Mammary epithelial cell (primary cell): ENCODE results near the gene PPY.

ENCODE experiments used
- EZH2 ChIP-seq: IDR thresholded peaks from 2 replicates; pipeline ENCODE4 v1.6.1; 2012; ENCODE audit warnings: low read length, inconsistent platforms, borderline replicate concordance
- TF ChIP-seq, protein P1 (sequence below), 2 donors: IDR thresholded peaks in 1 of 2; conservative IDR thresholded peaks in 1 of 2; 2 replicates each; pipeline ENCODE4 v1.5.1; 2011 to 2012; ENCODE audit warnings: inconsistent platforms in 2 of 2, low read length in 2 of 2, mild to moderate bottlenecking in 2 of 2, control low read depth in 1 of 2, low read depth in 1 of 2; ENCODE audit not compliant: insufficient read depth in 1 of 2; ENCODE audit errors: extremely low read depth in 1 of 2

- TF ChIP-seq, protein P1, sequence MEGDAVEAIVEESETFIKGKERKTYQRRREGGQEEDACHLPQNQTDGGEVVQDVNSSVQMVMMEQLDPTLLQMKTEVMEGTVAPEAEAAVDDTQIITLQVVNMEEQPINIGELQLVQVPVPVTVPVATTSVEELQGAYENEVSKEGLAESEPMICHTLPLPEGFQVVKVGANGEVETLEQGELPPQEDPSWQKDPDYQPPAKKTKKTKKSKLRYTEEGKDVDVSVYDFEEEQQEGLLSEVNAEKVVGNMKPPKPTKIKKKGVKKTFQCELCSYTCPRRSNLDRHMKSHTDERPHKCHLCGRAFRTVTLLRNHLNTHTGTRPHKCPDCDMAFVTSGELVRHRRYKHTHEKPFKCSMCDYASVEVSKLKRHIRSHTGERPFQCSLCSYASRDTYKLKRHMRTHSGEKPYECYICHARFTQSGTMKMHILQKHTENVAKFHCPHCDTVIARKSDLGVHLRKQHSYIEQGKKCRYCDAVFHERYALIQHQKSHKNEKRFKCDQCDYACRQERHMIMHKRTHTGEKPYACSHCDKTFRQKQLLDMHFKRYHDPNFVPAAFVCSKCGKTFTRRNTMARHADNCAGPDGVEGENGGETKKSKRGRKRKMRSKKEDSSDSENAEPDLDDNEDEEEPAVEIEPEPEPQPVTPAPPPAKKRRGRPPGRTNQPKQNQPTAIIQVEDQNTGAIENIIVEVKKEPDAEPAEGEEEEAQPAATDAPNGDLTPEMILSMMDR (conservative IDR thresholded peaks at IDR 0.05 in 1 of 2, IDR thresholded peaks at IDR 0.05 in 1 of 2; ENCODE audit: extremely low read depth in 1 of 2, insufficient read depth in 1 of 2, low read depth in 1 of 2, low read length in 2 of 2) = no peak
- no peak for TF ChIP-seq EZH2
Observed at GRCh38 chr17:43967251-43967875, 25.1 kb upstream of the PPY start.
